ENCODE measurements around the gene P4HB.
A peak's percentile ranks its signal among the peaks of the same experiment; 100 is the strongest.

P4HB gene

GRCh38 chr17:81901167-81902022, 41.1 kb upstream of the P4HB start:
- no peak for TF ChIP-seq ZBTB49 (tag by site-specific recombination; IDR thresholded peaks at IDR 0.05; ENCODE audit: low read depth)
- TF ChIP-seq ZBTB17 (tag by site-specific recombination; IDR thresholded peaks at IDR 0.05): peak; percentile 23; the same call in 1 of the 2 replicates
- peak; percentile 16 for TF ChIP-seq ZFHX2 (tag by site-specific recombination; conservative IDR thresholded peaks at IDR 0.05)
- TF ChIP-seq EGR2 (tag by site-specific recombination; IDR thresholded peaks at IDR 0.05; ENCODE audit: low read depth): peak; percentile 5; the same call in 1 of the 2 replicates
- no peak for TF ChIP-seq SP2 (tag by site-specific recombination; IDR thresholded peaks at IDR 0.05)
- peak; percentile 67; the same call in 1 of the 2 replicates for TF ChIP-seq HIC1 (tag by site-specific recombination; IDR thresholded peaks at IDR 0.05)
- peak; percentile 61 for TF ChIP-seq GLIS2 (tag by site-specific recombination; IDR thresholded peaks at IDR 0.05)
- H3K27ac ChIP-seq (ENCODE audit: extremely low read depth, low read depth, low read length): no peak overlapping the region
- POLR2A ChIA-PET: interaction anchor here (1.1 to 2.2 kb wide), 2 partner anchors 8 to 121 kb away, joined by 4 to 6 read pairs; partner anchors contain the start of genes CENPX and LRRC45
- peaks cover 20 to 72% of the 10 kb centered on the region in 2 experiments for H3K36me3 ChIP-seq (ENCODE audit: control insufficient read depth in 2 of 2, insufficient read depth in 1 of 2, low read length in 2 of 2)
- no peaks in the 10 kb centered on the region for H3K9me3 ChIP-seq (ENCODE audit: control insufficient read depth, insufficient read depth, low read depth, low read length)
- CTCF ChIA-PET: interaction anchor here (0.9 kb wide), 1 partner anchor 205 kb away, joined by 5 read pairs; no protein-coding TSS in a partner anchor
- H3K4me3 ChIP-seq (ENCODE audit: low read depth, low read length): no peak overlapping the region
- 0 out of 2 replicates have a peak, but pooled peaks cover 4% of the 10 kb centered on the region for H3K4me1 ChIP-seq (ENCODE audit: control insufficient read depth, insufficient read depth, low read length)

GRCh38 chr17:81900181-81900820, 40.0 kb upstream of the P4HB start:
- POLR2A ChIA-PET: interaction anchor here (0.6 kb wide), 2 partner anchors 16 to 140 kb away, joined by 3 to 9 read pairs; no protein-coding TSS in a partner anchor
- Histone ChIP-seq H3K27ac (ENCODE audit: extremely low read depth, low read depth, low read length) (no peak overlapping the region), H3K4me1 (ENCODE audit: control insufficient read depth, insufficient read depth, low read length) (0 out of 2 replicates have a peak, but pooled peaks cover 4% of the 10 kb centered on the region), H3K36me3 (ENCODE audit: control insufficient read depth in 2 of 2, insufficient read depth in 1 of 2, low read length in 2 of 2) (peaks cover 30 to 68% of the 10 kb centered on the region in 2 experiments), H3K4me3 (ENCODE audit: low read depth, low read length) (no peak overlapping the region), H3K9me3 (ENCODE audit: control insufficient read depth, insufficient read depth, low read depth, low read length) (no peaks in the 10 kb centered on the region)
- TF ChIP-seq ZNF747 (tag by site-specific recombination; IDR thresholded peaks at IDR 0.05) (no peak), ZNF174 (tag by site-specific recombination; IDR thresholded peaks at IDR 0.05) (no peak), ZNF561 (tag by site-specific recombination; IDR thresholded peaks at IDR 0.05; ENCODE audit: borderline replicate concordance) (no peak), ZNF155 (tag by site-specific recombination; IDR thresholded peaks at IDR 0.05) (no peak), ZXDB (tag by site-specific recombination; IDR thresholded peaks at IDR 0.05) (no peak), ZNF544 (tag by site-specific recombination; IDR thresholded peaks at IDR 0.05) (no peak), ZFHX2 (tag by site-specific recombination; conservative IDR thresholded peaks at IDR 0.05) (peak; percentile 55; the same call in 1 of the 2 replicates), EGR2 (tag by site-specific recombination; IDR thresholded peaks at IDR 0.05; ENCODE audit: low read depth) (peak; percentile 63), ZBTB20 (tag by site-specific recombination; IDR thresholded peaks at IDR 0.05) (no peak), ZNF37A (tag by site-specific recombination; IDR thresholded peaks at IDR 0.05) (no peak), ZNF791 (tag by site-specific recombination; IDR thresholded peaks at IDR 0.05) (no peak), ZNF473 (tag by site-specific recombination; IDR thresholded peaks at IDR 0.05) (no peak), MYNN (tag by site-specific recombination; IDR thresholded peaks at IDR 0.05; ENCODE audit: borderline replicate concordance) (no peak)
- CTCF ChIA-PET: no interaction called here

All from HEK293 (cell line).